Measurements from ENCODE around the gene C1orf159. TPM values are rescaled to one million over a fixed set of nuclear protein-coding genes. Genes with fewer than 3 reads are reported as not detected.

Gene C1orf159
- total and polyA plus RNA-seq, 9 of the 15 experiments (the other 6 are each of a cell fraction or from before 2014, with no cell fraction given) = 0.28 to 54.9 (median 10.6) TPM

- TF ChIP-seq KDM4B (IDR thresholded peaks at IDR 0.05; ENCODE audit: borderline replicate concordance in 2 of 2, low read depth in 1 of 2) (no peak), ZNF24 (IDR thresholded peaks at IDR 0.05) (no peak), PPARD (CRISPR knock-in tag; IDR thresholded peaks at IDR 0.05) (no peak), CREB5 (CRISPR knock-in tag; IDR thresholded peaks at IDR 0.05) (no peak), FOSL1 (tag; conservative IDR thresholded peaks at IDR 0.05) (0 out of 2 replicates have a peak, but pooled peaks have one; percentile 20), GATA2 (CRISPR knock-in tag; IDR thresholded peaks at IDR 0.05) (peak; percentile 57; the same call in 1 of the 2 replicates), ARID2 (IDR thresholded peaks at IDR 0.05) (no peak), NUFIP1 (IDR thresholded peaks at IDR 0.05; ENCODE audit: partially characterized antibody) (no peak), PBX2 (CRISPR knock-in tag; IDR thresholded peaks at IDR 0.05; ENCODE audit: low read depth) (no peak), PBX2 (tag; conservative IDR thresholded peaks at IDR 0.05; ENCODE audit: low read depth) (no peak), MCM5 (IDR thresholded peaks at IDR 0.05; ENCODE audit: low read depth) (no peak), ELF1 (tag; IDR thresholded peaks at IDR 0.05) (no peak), KHSRP (IDR thresholded peaks at IDR 0.05) (no peak), CHAMP1 (IDR thresholded peaks at IDR 0.05) (no peak)
These were observed 6.1 kb downstream of the C1orf159 start (continued) for GRCh38 chr1:1109743-1110142.
